Right lobe of liver (tissue), 6 donors: Measurements from ENCODE around the gene LRMDA. TPM values are rescaled to one million over a fixed set of nuclear protein-coding genes. Genes with fewer than 3 reads are reported as not detected.

Experiments used
- ATAC-seq, 4 donors: fragments of 200-7000 bp; cut with Tn5 transposase; one replicate each; pipeline ENCODE4 v1.9.1; 2020; ENCODE audit warnings: mild to moderate bottlenecking in 4 of 4, moderate library complexity in 4 of 4
- DNase-seq, 3 donors: peaks; one replicate each; pipeline ENCODE4 v3.0.0-alpha.2; 2020
- H3K27ac ChIP-seq, 3 donors: fragments of 200-600 bp; one replicate each; pipeline ENCODE4 v1.8.0; 2022
- H3K27me3 ChIP-seq, 2 donors: fragments of 200-600 bp; one replicate each; pipeline ENCODE4 v1.8.0; 2022
- H3K36me3 ChIP-seq, 4 donors: fragments of 200-600 bp; sonication (generic) in 1 of 4; one replicate each; pipeline versions ENCODE4 v1.5.1 to v1.8.0; 2017 to 2022; ENCODE audit warnings: control low read depth in 1 of 4
- H3K4me1 ChIP-seq, 4 donors: fragments of 200-600 bp; sonication (generic) in 1 of 4; one replicate each; pipeline versions ENCODE4 v1.5.1 to v1.8.0; 2017 to 2022; ENCODE audit warnings: control low read depth in 1 of 4
- H3K4me3 ChIP-seq, 3 donors: fragments of 200-600 bp; one replicate each; pipeline ENCODE4 v1.8.0; 2022
- H3K9me3 ChIP-seq, 4 donors: fragments of 200-600 bp; sonication (generic) in 1 of 4; one replicate each; pipeline versions ENCODE4 v1.5.1 to v1.8.0; 2017 to 2022; ENCODE audit warnings: control low read depth in 1 of 4
- CTCF ChIP-seq, 4 donors: fragments of 200-600 bp in 3 of 4; fragments of 450-650 bp in 1 of 4; IDR thresholded peaks; one replicate each; pipeline versions ENCODE4 v1.5.1 to v1.8.0; 2016 to 2022; ENCODE audit warnings: antibody characterized with exemption in 4 of 4, mild to moderate bottlenecking in 2 of 4
- POLR2A ChIP-seq: fragments of 450-650 bp; IDR thresholded peaks from one replicate; pipeline ENCODE4 v1.6.1; 2017; ENCODE audit warnings: antibody characterized with exemption, mild to moderate bottlenecking
- whole genome bisulfite sequencing: methylation state at CpG from one replicate; pipeline ENCODE4 v1.1.6; 2018; ENCODE audit warnings: low coverage, low lambda C conversion rate; ENCODE audit not compliant: insufficient coverage; ENCODE audit errors: missing lambda C conversion rate; 5-methylcytosine and 5-hydroxymethylcytosine counted together
- intact Hi-C, 2 donors: fragments of 100-400 bp; cut with DNase I; formaldehyde crosslinking; loops; one replicate each; pipeline versions ENCODE4 v1.11.2 to v1.14.1; 2022
- total RNA-seq, 6 experiments: library from RNA; depleted of rRNA in 2 of 6; stranded (reverse); fragments of >200 nt in 2 of 6; fragmentation: NEBNext Ultra II Directional in 3 of 6; extraction: Animal tissue kit (Norgen Biotek cat#: 25700) in 3 of 6; gene quantifications; one replicate each; pipeline versions ENCODE4 v1.1.0 to v1.2.4, GENCODE V29; 2016 to 2023
- donor health status: DM: no; HTN: yes; CAD: no.
- donor health status: DM: no; HTN: no; CAD: no.
- donor health status: DM: no; HTN: no; CAD: no.
- donor health status: DM: no; HTN: yes; CAD: no.
- donor health status: DM: no; HTN: yes; CAD: no.

Gene LRMDA
- total RNA-seq, 6 experiments from 2014 or later, result 9.9 to 19.9 (median 16.3) TPM

GRCh38 chr10:76066457-76066856, 635.0 kb downstream of the LRMDA start:
- Histone ChIP-seq H3K4me3 (no peak overlapping the region), H3K9me3 (no peaks in the 10 kb centered on the region), H3K4me1 (no peaks in the 10 kb centered on the region), H3K27me3 (no peaks in the 10 kb centered on the region), H3K36me3 (no peaks in the 10 kb centered on the region), H3K27ac (no peak overlapping the region)
- intact Hi-C loops, result no loop called here
- no peak for ATAC-seq
- no peak for DNase-seq
- 100% methylated on average over 1 of the region's 1 CpG for WGBS
- no peak for TF ChIP-seq CTCF (IDR thresholded peaks at IDR 0.05)

GRCh38 chr10:76067447-76067846, 636.0 kb downstream of the LRMDA start:
- Histone ChIP-seq H3K9me3 (no peaks in the 10 kb centered on the region), H3K4me1 (no peaks in the 10 kb centered on the region), H3K27me3 (no peaks in the 10 kb centered on the region), H3K4me3 (no peak overlapping the region), H3K27ac (no peak overlapping the region), H3K36me3 (no peaks in the 10 kb centered on the region)
- WGBS, result 87% methylated on average over 2 of the region's 3 CpGs
- no peak for DNase-seq
- TF ChIP-seq POLR2A (no peak), CTCF (IDR thresholded peaks at IDR 0.05) (no peak)
- intact Hi-C loops, result no loop called here
- no peak for ATAC-seq

GRCh38 chr10:76068856-76069255, 637.4 kb downstream of the LRMDA start:
- 60% methylated on average over 1 of the region's 3 CpGs for WGBS
- no peak for DNase-seq
- no peak for ATAC-seq

GRCh38 chr10:76070916-76071315, 639.5 kb downstream of the LRMDA start:
- no peak for DNase-seq
- no peak for TF ChIP-seq CTCF (IDR thresholded peaks at IDR 0.05)
- TF ChIP-seq POLR2A, result no peak
- Histone ChIP-seq H3K4me1 (no peaks in the 10 kb centered on the region), H3K36me3 (no peaks in the 10 kb centered on the region), H3K27me3 (no peaks in the 10 kb centered on the region), H3K27ac (no peak overlapping the region), H3K9me3 (no peaks in the 10 kb centered on the region), H3K4me3 (no peak overlapping the region)
- 89% methylated on average over 3 of the region's 5 CpGs for WGBS
- ATAC-seq, result no peak
- intact Hi-C loops, result no loop called here

More at GRCh38 chr10:76068856-76069255, 637.4 kb downstream of the LRMDA start:
- intact Hi-C loops, result no loop called here
- Histone ChIP-seq H3K27me3 (no peaks in the 10 kb centered on the region), H3K4me3 (no peak overlapping the region), H3K9me3 (no peaks in the 10 kb centered on the region), H3K27ac (no peak overlapping the region), H3K36me3 (no peaks in the 10 kb centered on the region), H3K4me1 (no peaks in the 10 kb centered on the region)
- TF ChIP-seq CTCF (IDR thresholded peaks at IDR 0.05), result no peak
- no peak for TF ChIP-seq POLR2A
